OCI-LY1 (cell line): ENCODE measurements around the gene FAM72B.
"Not testable (repeated sequence)": the region's sequence is repeated elsewhere in the genome, so short reads cannot be mapped to it uniquely, and the experiment has no call there.

Source experiments
- H2AFZ ChIP-seq: fragments of 200-600 bp; sonication (generic), shearing (Covaris generic); 2 replicates; pipeline ENCODE4 v1.6.0; 2014; ENCODE audit warnings: antibody characterized with exemption, mild to moderate bottlenecking, low read length
- H3F3A ChIP-seq: fragments of 200-600 bp; sonication (generic), shearing (Covaris generic); 2 replicates; pipeline ENCODE4 v1.6.0; 2014; ENCODE audit warnings: mild to moderate bottlenecking, antibody characterized with exemption, low read length, moderate library complexity; ENCODE audit not compliant: insufficient read depth
- H3K27ac ChIP-seq: fragments of 200-600 bp; sonication (generic); 2 replicates; pipeline ENCODE4 v1.5.1; 2014; ENCODE audit warnings: low read length, mixed run types, mild to moderate bottlenecking, low read depth; ENCODE audit not compliant: poor library complexity, severe bottlenecking
- H3K27me3 ChIP-seq: fragments of 200-600 bp; sonication (generic); 2 replicates; pipeline ENCODE4 v1.6.0; 2014; ENCODE audit warnings: antibody characterized with exemption, mild to moderate bottlenecking, low read length, moderate library complexity; ENCODE audit not compliant: insufficient read depth
- H3K36me3 ChIP-seq: fragments of 200-600 bp; sonication (generic); 2 replicates; pipeline ENCODE4 v1.6.1; 2014; ENCODE audit warnings: mild to moderate bottlenecking, antibody characterized with exemption, low read length, moderate library complexity, mixed read lengths; ENCODE audit not compliant: insufficient read depth
- H3K4me1 ChIP-seq: fragments of 200-600 bp; sonication (generic); 2 replicates; pipeline ENCODE4 v1.5.1; 2014; ENCODE audit warnings: mild to moderate bottlenecking, low read length, moderate library complexity; ENCODE audit not compliant: insufficient read depth, severe bottlenecking
- H3K4me2 ChIP-seq: fragments of 200-600 bp; sonication (generic), shearing (Covaris generic); 2 replicates; pipeline ENCODE4 v1.6.1; 2014; ENCODE audit warnings: low read length
- H3K4me3 ChIP-seq: fragments of 200-600 bp; sonication (generic); 2 replicates; pipeline ENCODE4 v1.5.1; 2014; ENCODE audit warnings: low read length, low read depth, mild to moderate bottlenecking, mixed read lengths; ENCODE audit not compliant: poor library complexity, severe bottlenecking
- H3K79me2 ChIP-seq: fragments of 200-600 bp; shearing (Covaris generic); 2 replicates; pipeline ENCODE4 v1.6.1; 2016; ENCODE audit warnings: mixed run types, low read length, mixed read lengths; ENCODE audit not compliant: insufficient read depth
- H3K9ac ChIP-seq: fragments of 200-600 bp; sonication (generic), shearing (Covaris generic); 2 replicates; pipeline ENCODE4 v1.6.1; 2014; ENCODE audit warnings: mild to moderate bottlenecking, low read length, mixed read lengths
- H3K9me2 ChIP-seq: fragments of 200-600 bp; sonication (generic), shearing (Covaris generic); 2 replicates; pipeline ENCODE4 v1.6.1; 2014; ENCODE audit warnings: low read depth, mild to moderate bottlenecking, low read length, mixed read lengths
- H3K9me3 ChIP-seq: fragments of 200-600 bp; shearing (Covaris generic); 2 replicates; pipeline ENCODE4 v1.6.1; 2014; ENCODE audit warnings: low read length, mixed read lengths
- H4K20me1 ChIP-seq: fragments of 200-600 bp; sonication (generic), shearing (Covaris generic); 2 replicates; pipeline ENCODE4 v1.6.0; 2016; ENCODE audit warnings: mild to moderate bottlenecking, low read length; ENCODE audit not compliant: insufficient read depth

FAM72B gene

DNA sequence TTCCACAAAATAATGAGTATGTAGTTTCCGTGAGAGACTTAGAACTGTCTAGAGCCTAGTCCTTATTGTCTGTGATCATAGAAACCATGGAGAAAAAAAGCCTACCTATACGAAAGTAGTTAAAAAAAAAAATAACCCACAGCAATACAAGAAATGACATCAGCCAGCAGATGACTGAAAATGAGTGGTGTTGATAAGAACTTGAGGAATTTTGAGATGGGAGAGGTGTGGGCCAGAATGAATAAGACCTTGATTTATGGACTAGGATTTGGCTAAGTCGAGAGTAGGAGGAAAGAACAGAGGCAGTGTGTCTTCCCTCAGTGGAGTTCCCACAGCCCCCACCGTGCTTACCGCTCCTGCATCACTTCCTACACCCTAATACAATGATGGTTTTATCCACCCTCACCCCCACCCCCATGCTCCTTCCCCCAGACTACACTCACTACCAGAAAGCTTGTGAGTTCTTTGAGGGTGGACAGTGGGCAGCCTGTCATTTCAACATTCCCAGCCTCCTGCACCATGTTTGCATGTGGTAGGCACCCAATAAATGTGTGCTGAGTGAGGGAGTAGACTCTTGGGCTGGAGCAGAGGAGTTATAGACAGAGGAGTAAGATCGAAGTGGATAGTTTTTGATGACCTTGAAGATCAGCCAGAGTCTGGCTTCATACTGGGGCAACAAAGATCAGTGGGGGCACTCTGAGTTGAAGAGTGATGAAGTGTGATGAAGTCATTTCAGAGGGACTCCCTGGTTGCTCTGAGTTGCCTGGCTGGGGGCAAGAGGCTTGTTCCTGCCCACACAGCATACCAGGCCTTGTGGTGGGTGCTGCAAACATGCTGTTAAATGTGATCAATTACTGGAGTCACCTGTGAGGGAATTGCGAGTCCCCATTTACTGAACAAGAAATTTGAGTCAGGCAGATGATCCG lies 21.9 kb upstream of the FAM72B start:
- not testable (repeated sequence) for H3K4me3 ChIP-seq, H4K20me1 ChIP-seq, H3K4me1 ChIP-seq, H3F3A ChIP-seq, H3K9ac ChIP-seq, H3K79me2 ChIP-seq, H3K9me2 ChIP-seq, H3K27ac ChIP-seq, H3K4me2 ChIP-seq, H2AFZ ChIP-seq, H3K9me3 ChIP-seq, H3K36me3 ChIP-seq, H3K27me3 ChIP-seq

DNA sequence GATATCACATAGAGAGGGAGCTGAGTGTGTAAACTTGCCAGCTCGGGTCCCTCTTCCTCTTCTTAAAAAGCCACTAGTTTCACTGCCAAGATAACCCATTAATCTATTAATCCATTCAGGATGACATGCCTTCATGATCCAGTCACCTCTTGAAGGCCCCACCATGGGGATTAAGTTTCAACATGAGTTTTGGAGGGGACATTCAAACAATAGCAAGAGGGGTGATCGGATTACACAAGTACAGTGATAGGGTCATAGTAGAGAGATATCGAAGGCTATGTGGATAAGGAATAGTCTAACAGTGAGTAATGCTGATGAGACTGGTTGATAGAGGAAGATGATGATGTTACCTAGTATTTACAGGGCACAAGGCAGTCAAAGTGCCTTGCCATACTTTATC lies 18.8 kb upstream of the FAM72B start:
- not testable (repeated sequence) for H4K20me1 ChIP-seq, H3F3A ChIP-seq, H3K27ac ChIP-seq, H3K36me3 ChIP-seq, H3K9me3 ChIP-seq, H3K4me1 ChIP-seq, H3K27me3 ChIP-seq, H3K9ac ChIP-seq, H3K4me2 ChIP-seq, H3K4me3 ChIP-seq, H3K79me2 ChIP-seq, H2AFZ ChIP-seq, H3K9me2 ChIP-seq

DNA sequence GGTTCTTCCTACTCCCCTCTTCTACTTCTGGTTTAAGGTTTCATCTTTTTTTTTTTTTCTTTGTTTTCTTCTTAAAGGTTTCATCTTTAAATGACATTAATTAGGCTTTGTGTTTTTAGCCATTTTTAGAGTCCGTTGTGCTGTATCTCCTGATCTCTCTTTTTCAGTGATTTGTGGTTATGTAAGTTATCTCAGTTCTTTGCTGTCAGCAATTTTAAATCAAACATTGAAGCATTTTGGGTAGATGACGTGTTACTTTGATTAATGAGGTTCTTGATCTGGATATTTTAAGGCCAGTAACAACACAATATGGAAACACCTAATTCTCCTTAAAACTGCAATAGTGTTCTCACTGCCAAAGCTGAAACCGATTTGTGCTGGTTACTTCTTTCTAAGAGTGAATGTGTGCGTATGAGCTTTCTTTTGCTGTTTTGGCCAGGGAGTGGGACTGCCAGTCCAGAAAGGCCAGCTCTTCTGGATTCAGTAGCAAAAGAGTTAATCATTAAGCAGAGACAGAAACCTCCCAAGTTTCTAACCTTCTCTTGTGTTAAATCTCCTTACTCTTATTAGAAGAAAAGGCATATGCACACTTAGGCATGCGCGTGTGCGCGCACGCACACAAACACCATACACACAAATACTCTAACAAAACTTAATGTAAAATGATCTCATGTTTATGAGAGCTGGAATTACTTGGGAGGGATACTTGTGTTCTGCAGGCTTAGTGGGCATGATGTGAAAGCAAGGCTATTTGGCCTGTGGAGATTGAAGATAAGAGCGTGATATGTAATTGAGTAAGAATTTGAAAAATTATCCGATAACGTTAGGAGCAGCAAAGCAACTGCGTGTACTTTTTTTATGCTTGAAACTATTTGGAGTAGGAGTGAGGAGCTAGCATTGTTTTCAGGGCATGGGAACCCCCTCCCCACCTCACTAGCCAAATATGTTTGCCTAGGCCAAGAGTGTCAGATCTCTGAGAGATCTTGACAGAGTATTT lies 17.1 kb upstream of the FAM72B start:
- not testable (repeated sequence) for H3K27ac ChIP-seq, H3K9me3 ChIP-seq, H3K4me2 ChIP-seq, H4K20me1 ChIP-seq, H3K4me3 ChIP-seq, H3K4me1 ChIP-seq, H3K36me3 ChIP-seq, H3K9ac ChIP-seq, H3K79me2 ChIP-seq, H3K9me2 ChIP-seq, H2AFZ ChIP-seq, H3F3A ChIP-seq, H3K27me3 ChIP-seq

DNA sequence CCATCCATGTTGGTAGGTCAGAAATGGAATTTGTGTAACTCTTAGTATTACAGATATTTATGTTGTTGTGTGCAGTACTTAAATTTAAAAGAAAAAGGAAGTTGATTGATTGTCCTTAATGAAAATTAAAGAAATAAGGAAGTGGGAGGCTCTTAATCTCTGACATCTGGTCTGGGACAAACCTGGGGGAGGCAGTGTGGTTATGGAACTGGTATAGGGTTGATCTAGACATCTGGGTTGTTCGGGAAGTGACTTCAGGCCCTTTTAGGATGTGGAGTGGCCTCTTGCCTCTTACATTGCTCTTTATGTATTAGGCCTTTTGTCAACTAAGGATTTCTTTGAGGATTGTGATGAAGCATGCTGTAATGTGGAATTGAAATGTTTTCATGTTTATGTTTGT lies 16.1 kb upstream of the FAM72B start:
- not testable (repeated sequence) for H3K27me3 ChIP-seq, H3K9ac ChIP-seq, H3K36me3 ChIP-seq, H3F3A ChIP-seq, H3K9me2 ChIP-seq, H3K4me3 ChIP-seq, H3K4me1 ChIP-seq, H3K27ac ChIP-seq, H3K4me2 ChIP-seq, H2AFZ ChIP-seq, H4K20me1 ChIP-seq, H3K79me2 ChIP-seq, H3K9me3 ChIP-seq

DNA sequence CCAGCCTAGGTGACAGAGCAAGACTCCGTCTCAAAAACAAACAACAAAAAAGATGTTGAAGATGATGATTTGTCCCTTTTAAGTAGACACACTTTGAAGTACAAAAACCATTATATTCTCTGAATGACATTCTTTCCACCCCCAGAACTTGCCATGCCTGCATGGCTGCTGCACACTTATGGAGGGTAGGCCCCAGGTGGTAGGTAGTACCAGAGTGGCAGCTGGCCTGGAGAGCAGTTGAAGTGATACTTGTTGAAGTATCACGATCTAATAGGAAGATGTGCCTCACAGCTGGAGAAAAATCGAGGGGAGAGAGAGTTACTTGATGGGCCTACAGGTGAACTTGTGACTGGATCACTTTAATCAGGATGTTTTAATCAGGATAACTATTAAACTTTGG lies 15.6 kb upstream of the FAM72B start:
- not testable (repeated sequence) for H3K4me3 ChIP-seq, H3K9ac ChIP-seq, H3K36me3 ChIP-seq, H3K9me2 ChIP-seq, H2AFZ ChIP-seq, H4K20me1 ChIP-seq, H3K4me2 ChIP-seq, H3K79me2 ChIP-seq, H3F3A ChIP-seq, H3K4me1 ChIP-seq, H3K27me3 ChIP-seq, H3K9me3 ChIP-seq, H3K27ac ChIP-seq

DNA sequence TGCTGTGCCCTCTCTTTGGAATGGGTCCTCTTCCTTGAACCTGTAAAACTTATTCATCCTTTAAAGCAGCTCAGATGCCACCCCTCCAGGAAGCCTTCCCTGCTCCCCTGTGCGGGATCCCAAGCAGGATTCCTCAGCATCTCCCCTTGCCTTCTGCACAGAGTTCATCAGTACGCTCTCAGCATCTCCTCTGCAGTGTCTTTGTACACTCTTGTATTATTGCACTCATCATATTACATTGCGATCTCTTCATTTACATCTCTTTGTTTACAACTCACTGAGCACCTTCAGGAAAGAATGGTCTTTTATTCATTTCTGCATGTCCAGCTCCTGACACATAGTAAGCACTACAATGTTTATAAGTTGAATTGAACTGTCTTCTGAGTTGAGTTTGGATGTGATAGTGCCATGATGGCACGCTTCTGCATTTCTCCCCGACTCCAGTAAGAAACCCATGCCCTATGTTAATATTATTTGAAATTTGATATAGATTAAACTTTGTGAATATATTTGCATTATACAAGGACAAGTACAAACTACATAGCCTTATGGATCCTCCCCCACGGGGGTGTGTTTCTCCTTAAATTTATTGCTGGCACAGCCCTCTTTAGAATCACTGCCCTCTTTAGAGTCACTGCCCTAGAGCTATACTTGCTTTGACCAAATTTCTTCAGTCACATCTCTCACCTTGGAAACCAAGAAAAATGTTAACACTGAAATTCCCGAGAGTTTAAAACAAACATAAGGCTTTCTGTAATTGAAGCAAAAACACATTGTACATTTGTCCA lies 13.1 kb upstream of the FAM72B start:
- H3K4me2 ChIP-seq, H3K9me3 ChIP-seq, H3K4me1 ChIP-seq, H3K9me2 ChIP-seq, H3K27ac ChIP-seq, H2AFZ ChIP-seq, H3F3A ChIP-seq, H3K27me3 ChIP-seq, H3K36me3 ChIP-seq, H3K4me3 ChIP-seq, H3K79me2 ChIP-seq, H3K9ac ChIP-seq, H4K20me1 ChIP-seq: not testable (repeated sequence)

DNA sequence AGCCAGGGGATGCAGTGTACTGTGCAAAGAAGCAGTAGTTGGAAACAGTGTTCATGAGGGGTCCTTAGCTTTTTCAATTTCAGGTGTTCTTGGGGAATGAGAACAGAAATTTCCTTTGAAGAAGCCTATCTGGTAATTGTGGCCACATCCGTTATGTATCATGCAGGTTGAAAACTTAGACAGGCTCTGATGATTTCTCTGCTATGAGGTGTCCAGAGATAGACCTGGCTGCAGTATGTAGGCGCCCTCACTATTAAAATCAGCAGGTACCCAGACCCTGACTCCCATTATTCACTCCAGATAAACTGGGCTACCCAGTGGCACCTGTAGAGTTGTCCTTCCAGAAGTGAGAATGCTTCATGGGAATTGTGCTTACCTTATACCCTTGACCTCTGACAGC lies 8.4 kb upstream of the FAM72B start:
- H3K4me1 ChIP-seq, H3K27ac ChIP-seq, H3K9me2 ChIP-seq, H3K79me2 ChIP-seq, H3K4me3 ChIP-seq, H3K4me2 ChIP-seq, H3K9me3 ChIP-seq, H3K9ac ChIP-seq, H3F3A ChIP-seq, H4K20me1 ChIP-seq, H2AFZ ChIP-seq, H3K36me3 ChIP-seq, H3K27me3 ChIP-seq: not testable (repeated sequence)
